GM12892 (cell line): ENCODE data around the gene CRYL1.

Source experiments
- POLR2A ChIP-seq: IDR thresholded peaks from 2 replicates; pipeline ENCODE4 v1.6.1; 2011; ENCODE audit warnings: low read depth, low read length, control low read depth
- POLR2AphosphoS5 ChIP-seq: IDR thresholded peaks from 2 replicates; pipeline ENCODE4 v1.6.1; 2011; ENCODE audit warnings: low read depth, low read length, control low read depth
- TAF1 ChIP-seq: IDR thresholded peaks from 2 replicates; pipeline ENCODE4 v1.6.1; 2011; ENCODE audit warnings: low read depth, mild to moderate bottlenecking, control low read depth, low read length, borderline replicate concordance

DNA sequence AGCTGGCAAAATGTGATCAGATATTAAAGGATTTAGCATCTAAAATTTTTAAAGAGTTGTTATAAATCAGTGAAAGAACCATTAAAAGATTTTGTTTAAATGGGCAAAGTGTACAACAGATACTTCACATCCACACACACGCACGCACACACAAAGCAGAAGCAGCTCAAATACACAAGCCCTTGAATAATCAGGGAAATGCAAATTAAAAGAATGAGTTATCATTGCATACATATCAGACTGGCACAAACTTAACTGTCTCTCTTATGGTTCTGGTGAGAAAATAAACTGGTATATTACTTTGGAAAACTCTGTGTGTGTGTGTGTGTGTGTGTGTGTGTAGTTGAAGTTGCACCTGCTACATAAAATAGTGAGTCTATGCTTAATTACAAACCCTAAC, 59.3 kb downstream of the CRYL1 start:
- TF ChIP-seq POLR2A, result no peak
- TF ChIP-seq POLR2AphosphoS5, result no peak
- TF ChIP-seq TAF1, result no peak
